Activated naive CD4-positive, alpha-beta T cell treated with anti-CD3 and anti-CD28 coated beads, Interleukin-2, amount 50 U/mL, for 24 hours (primary cell): Measurements from ENCODE around the gene AKIP1.
"Not testable (repeated sequence)": the region's sequence is repeated elsewhere in the genome, so short reads cannot be mapped to it uniquely, and the experiment has no call there.

Experiments
- H3K27ac Mint-ChIP-seq: one replicate; pipeline ENCODE4 v1.8.0; 2021; ENCODE audit warnings: mild to moderate bottlenecking, mixed read lengths
- H3K27me3 Mint-ChIP-seq: one replicate; pipeline ENCODE4 v1.8.0; 2021; ENCODE audit warnings: mixed read lengths
- H3K36me3 Mint-ChIP-seq: one replicate; pipeline ENCODE4 v1.8.0; 2021; ENCODE audit warnings: mixed read lengths
- H3K4me1 Mint-ChIP-seq: one replicate; pipeline ENCODE4 v1.8.0; 2021; ENCODE audit warnings: mixed read lengths
- H3K4me3 Mint-ChIP-seq: one replicate; pipeline ENCODE4 v1.8.0; 2021; ENCODE audit warnings: mild to moderate bottlenecking, mixed read lengths
- H3K9me3 Mint-ChIP-seq: one replicate; pipeline ENCODE4 v1.8.0; 2021; ENCODE audit warnings: mixed read lengths

Gene AKIP1

GRCh38 chr11:8911029-8911823 lies at the start of gene AKIP1:
Gene AKIP1 (plus strand): TSS chr11:8911189. CDS start chr11:8911450, 261 bp downstream.
- H3K4me1 Mint-ChIP-seq, result peaks cover 49% of the 10 kb centered on the region
- H3K27ac Mint-ChIP-seq, result peak within 1 kb of the TSS; percentile 88
- no peaks in the 10 kb centered on the region for H3K36me3 Mint-ChIP-seq
- no peaks in the 10 kb centered on the region for H3K9me3 Mint-ChIP-seq
- no peaks in the 10 kb centered on the region for H3K27me3 Mint-ChIP-seq
- peak within 1 kb of the TSS; percentile 95 for H3K4me3 Mint-ChIP-seq

GRCh38 chr11:8863838-8864237 lies 47.2 kb upstream of the AKIP1 start:
- Mint-ChIP-seq H3K4me1 (no peaks in the 10 kb centered on the region), H3K27me3 (peaks cover 25% of the 10 kb centered on the region), H3K36me3 (no peaks in the 10 kb centered on the region), H3K9me3 (no peaks in the 10 kb centered on the region), H3K27ac (no peak overlapping the region), H3K4me3 (no peak overlapping the region)

GRCh38 chr11:8865304-8865703 lies 45.7 kb upstream of the AKIP1 start:
- Mint-ChIP-seq H3K4me3 (no peak overlapping the region), H3K4me1 (peaks cover 3% of the 10 kb centered on the region), H3K9me3 (no peaks in the 10 kb centered on the region), H3K27ac (no peak overlapping the region), H3K27me3 (peaks cover 28% of the 10 kb centered on the region), H3K36me3 (no peaks in the 10 kb centered on the region)

- H3K27ac Mint-ChIP-seq, result no peak overlapping the region
- no peaks in the 10 kb centered on the region for H3K9me3 Mint-ChIP-seq
- no peak overlapping the region for H3K4me3 Mint-ChIP-seq
- H3K4me1 Mint-ChIP-seq, result peaks cover 4% of the 10 kb centered on the region
- H3K27me3 Mint-ChIP-seq, result peaks cover 25% of the 10 kb centered on the region
- no peaks in the 10 kb centered on the region for H3K36me3 Mint-ChIP-seq
These were observed 44.0 kb upstream of the AKIP1 start for GRCh38 chr11:8867035-8867434.

GRCh38 chr11:8867931-8868631 lies 42.9 kb upstream of the AKIP1 start:
- peaks cover 29% of the 10 kb centered on the region for H3K27me3 Mint-ChIP-seq
- no peak overlapping the region for H3K27ac Mint-ChIP-seq
- no peak overlapping the region for H3K4me3 Mint-ChIP-seq
- no peaks in the 10 kb centered on the region for H3K9me3 Mint-ChIP-seq
- no peaks in the 10 kb centered on the region for H3K36me3 Mint-ChIP-seq
- H3K4me1 Mint-ChIP-seq, result peaks cover 4% of the 10 kb centered on the region

- Mint-ChIP-seq H3K27ac (no peak overlapping the region), H3K9me3 (no peaks in the 10 kb centered on the region), H3K27me3 (peaks cover 22% of the 10 kb centered on the region), H3K36me3 (no peaks in the 10 kb centered on the region), H3K4me1 (peaks cover 14% of the 10 kb centered on the region), H3K4me3 (peak overlapping the region; percentile 30)
These were observed 40.4 kb upstream of the AKIP1 start for GRCh38 chr11:8870411-8871170.

GRCh38 chr11:8871171-8871775 lies 39.7 kb upstream of the AKIP1 start:
- no peaks in the 10 kb centered on the region for H3K36me3 Mint-ChIP-seq
- H3K4me3 Mint-ChIP-seq, result peak overlapping the region; percentile 30
- peaks cover 14% of the 10 kb centered on the region for H3K4me1 Mint-ChIP-seq
- H3K27ac Mint-ChIP-seq, result no peak overlapping the region
- peaks cover 22% of the 10 kb centered on the region for H3K27me3 Mint-ChIP-seq
- no peaks in the 10 kb centered on the region for H3K9me3 Mint-ChIP-seq

- Mint-ChIP-seq H3K4me3 (no peak overlapping the region), H3K36me3 (no peaks in the 10 kb centered on the region), H3K9me3 (no peaks in the 10 kb centered on the region), H3K4me1 (peaks cover 14% of the 10 kb centered on the region), H3K27ac (no peak overlapping the region), H3K27me3 (peaks cover 22% of the 10 kb centered on the region)
These were observed 39.0 kb upstream of the AKIP1 start for GRCh38 chr11:8871962-8872361.

GRCh38 chr11:8873741-8874405 lies 37.1 kb upstream of the AKIP1 start:
- peaks cover 14% of the 10 kb centered on the region for H3K4me1 Mint-ChIP-seq
- no peaks in the 10 kb centered on the region for H3K9me3 Mint-ChIP-seq
- H3K27me3 Mint-ChIP-seq, result peaks cover 19% of the 10 kb centered on the region
- H3K36me3 Mint-ChIP-seq, result no peaks in the 10 kb centered on the region
- H3K27ac Mint-ChIP-seq, result no peak overlapping the region
- no peak overlapping the region for H3K4me3 Mint-ChIP-seq

GRCh38 chr11:8878771-8879170 lies 32.2 kb upstream of the AKIP1 start:
- Mint-ChIP-seq H3K27ac (no peak overlapping the region), H3K9me3 (no peaks in the 10 kb centered on the region), H3K4me1 (peaks cover 7% of the 10 kb centered on the region), H3K27me3 (peaks cover 9% of the 10 kb centered on the region), H3K4me3 (no peak overlapping the region), H3K36me3 (no peaks in the 10 kb centered on the region)

GRCh38 chr11:8881585-8881984 lies 29.4 kb upstream of the AKIP1 start:
- not testable (repeated sequence) for H3K27ac Mint-ChIP-seq, H3K9me3 Mint-ChIP-seq, H3K27me3 Mint-ChIP-seq, H3K4me1 Mint-ChIP-seq, H3K36me3 Mint-ChIP-seq, H3K4me3 Mint-ChIP-seq

GRCh38 chr11:8886322-8886721 lies 24.7 kb upstream of the AKIP1 start:
- H3K27me3 Mint-ChIP-seq, result peaks cover 8% of the 10 kb centered on the region
- no peak overlapping the region for H3K4me3 Mint-ChIP-seq
- H3K36me3 Mint-ChIP-seq, result peaks cover 2% of the 10 kb centered on the region
- H3K9me3 Mint-ChIP-seq, result no peaks in the 10 kb centered on the region
- H3K4me1 Mint-ChIP-seq, result no peaks in the 10 kb centered on the region
- H3K27ac Mint-ChIP-seq, result no peak overlapping the region

GRCh38 chr11:8891185-8891584 lies 19.8 kb upstream of the AKIP1 start:
- not testable (repeated sequence) for H3K4me3 Mint-ChIP-seq, H3K27ac Mint-ChIP-seq, H3K36me3 Mint-ChIP-seq, H3K4me1 Mint-ChIP-seq, H3K9me3 Mint-ChIP-seq, H3K27me3 Mint-ChIP-seq

- Mint-ChIP-seq H3K27ac (no peak overlapping the region), H3K4me3 (no peak overlapping the region), H3K36me3 (peaks cover 11% of the 10 kb centered on the region), H3K4me1 (no peaks in the 10 kb centered on the region), H3K9me3 (peaks cover 8% of the 10 kb centered on the region), H3K27me3 (peaks cover 4% of the 10 kb centered on the region)
These were observed 11.8 kb upstream of the AKIP1 start for GRCh38 chr11:8899119-8899753.
